CD4-positive, alpha-beta T cell (primary cell): ENCODE measurements around the gene GPR137B. TPM values are rescaled to one million over a fixed set of nuclear protein-coding genes. Genes with fewer than 3 reads are reported as not detected.
A peak's percentile ranks its signal among the peaks of the same experiment; 100 is the strongest.

Source experiments
- ATAC-seq: fragments of 200-7000 bp; cut with Tn5 transposase; one replicate; pipeline ENCODE4 v1.10.0; 2022; ENCODE audit warnings: mild to moderate bottlenecking; ENCODE audit not compliant: poor library complexity
- CTCF ChIA-PET: fragments of 350-600 bp; sonication (Branson Sonifier 250); formaldehyde crosslinking; loops from one replicate; lab custom pipeline; 2021; ENCODE audit warnings: antibody characterized with exemption, inconsistent platforms; lab: Charles Lee
- POLR2A ChIA-PET: fragments of 350-600 bp; sonication (Branson Sonifier 250); formaldehyde crosslinking; loops from one replicate; lab custom pipeline; 2021; ENCODE audit warnings: antibody characterized with exemption, inconsistent platforms; lab: Charles Lee
- DNase-seq, 14 experiments: peaks; one replicate each; pipeline ENCODE4 v3.0.0-alpha.2; 2013 to 2020; ENCODE audit warnings: mixed read lengths in 2 of 14
- H3K27ac ChIP-seq, 2 donors: one replicate each; pipeline versions ENCODE4 v1.5.1 to v1.7.0; 2013; ENCODE audit warnings: low read length in 2 of 2, low read depth in 1 of 2, mild to moderate bottlenecking in 1 of 2
- H3K27me3 ChIP-seq, 2 experiments: 1 replicate in 1 of 2; 2 replicates in 1 of 2; pipeline versions ENCODE4 v1.6.1 to v1.7.0; 2013; ENCODE audit warnings: low read length in 2 of 2, control low read depth in 1 of 2, mild to moderate bottlenecking in 1 of 2, moderate library complexity in 1 of 2; ENCODE audit not compliant: insufficient read depth in 2 of 2, control insufficient read depth in 1 of 2
- H3K36me3 ChIP-seq: one replicate; pipeline ENCODE4 v1.6.1; 2013; ENCODE audit warnings: low read length, control low read depth; ENCODE audit not compliant: insufficient read depth
- H3K4me1 ChIP-seq: one replicate; pipeline ENCODE4 v1.6.1; 2013; ENCODE audit warnings: low read length, control low read depth; ENCODE audit not compliant: insufficient read depth
- H3K4me3 ChIP-seq: one replicate; pipeline ENCODE4 v1.5.1; 2013; ENCODE audit warnings: mild to moderate bottlenecking, low read length, moderate library complexity
- H3K9me3 ChIP-seq, 2 experiments: 1 replicate in 1 of 2; 2 replicates in 1 of 2; pipeline versions ENCODE4 v1.6.1 to v1.7.0; 2013; ENCODE audit warnings: low read length in 2 of 2, mild to moderate bottlenecking in 2 of 2, control low read depth in 1 of 2, moderate library complexity in 1 of 2; ENCODE audit not compliant: control insufficient read depth in 1 of 2, insufficient read depth in 1 of 2
- H3K27ac Mint-ChIP-seq: one replicate; pipeline ENCODE4 v1.8.0; 2020; ENCODE audit warnings: mixed read lengths
- H3K27me3 Mint-ChIP-seq: one replicate; pipeline ENCODE4 v1.8.0; 2021; ENCODE audit warnings: mixed read lengths
- H3K36me3 Mint-ChIP-seq: one replicate; pipeline ENCODE4 v1.8.0; 2021; ENCODE audit warnings: low read depth, mixed read lengths
- H3K4me1 Mint-ChIP-seq: one replicate; pipeline ENCODE4 v1.8.0; 2021; ENCODE audit warnings: low read depth, mixed read lengths
- H3K4me3 Mint-ChIP-seq: one replicate; pipeline ENCODE4 v1.8.0; 2020; ENCODE audit warnings: mild to moderate bottlenecking, mixed read lengths
- H3K9me3 Mint-ChIP-seq: one replicate; pipeline ENCODE4 v1.8.0; 2020; ENCODE audit warnings: mixed read lengths
- CTCF ChIP-seq: fragments of 200-600 bp; IDR thresholded peaks from one replicate; pipeline ENCODE4 v1.8.0; 2022; ENCODE audit warnings: antibody characterized with exemption, mild to moderate bottlenecking
- intact Hi-C, 2 experiments: fragments of 100-400 bp; cut with DNase I in 1 of 2; cut with micrococcal nuclease in 1 of 2; formaldehyde crosslinking; loops; one replicate each; pipeline versions ENCODE4 v1.15.1 to v1.9.0; 2023 to 2025; cut with DNase I, micrococcal nuclease
- total RNA-seq, 174 experiments: library from RNA in 2 of 174; stranded (reverse) in 2 of 174; gene quantifications; one replicate each; pipeline ENCODE4 v1.2.3 and lab custom pipeline; 2021 to 2026

The GPR137B gene
- total RNA-seq, 2 experiments from 2014 or later = 6.3 to 7.4 TPM

- ChIA-PET POLR2A (no interaction called here), CTCF (no interaction called here)
- TF ChIP-seq CTCF = no peak
- Mint-ChIP-seq H3K36me3 (peaks cover 94% of the 10 kb centered on the region), H3K4me1 (no peaks in the 10 kb centered on the region), H3K27me3 (no peaks in the 10 kb centered on the region), H3K27ac (no peak overlapping the region), H3K4me3 (no peak overlapping the region), H3K9me3 (peaks cover 23% of the 10 kb centered on the region)
- no peak overlapping the region for H3K27ac ChIP-seq
- no peak for ATAC-seq
- intact Hi-C loops = no loop called here
- no peak for DNase-seq
- no peak overlapping the region for H3K4me3 ChIP-seq
- H3K27me3 ChIP-seq = no peaks in the 10 kb centered on the region
- peaks cover 17% of the 10 kb centered on the region for H3K36me3 ChIP-seq
- no peaks in the 10 kb centered on the region for H3K4me1 ChIP-seq
- peaks cover 5 to 30% of the 10 kb centered on the region in 2 experiments for H3K9me3 ChIP-seq
Measured at GRCh38 chr1:236204656-236205055, 62.3 kb downstream of the GPR137B start.

- Histone ChIP-seq H3K4me3 (no peak overlapping the region), H3K36me3 (peaks cover 17% of the 10 kb centered on the region), H3K9me3 (peaks cover 5 to 11% of the 10 kb centered on the region in 2 experiments), H3K27me3 (no peaks in the 10 kb centered on the region), H3K27ac (no peak overlapping the region), H3K4me1 (no peaks in the 10 kb centered on the region)
- Mint-ChIP-seq H3K4me1 (no peaks in the 10 kb centered on the region), H3K27me3 (no peaks in the 10 kb centered on the region), H3K27ac (no peak overlapping the region), H3K36me3 (peaks cover 94% of the 10 kb centered on the region), H3K4me3 (no peak overlapping the region), H3K9me3 (peaks cover 11% of the 10 kb centered on the region)
- ATAC-seq (no peak), DNase-seq (peak in 1 of 14 experiments; percentile 10)
- ChIA-PET POLR2A (no interaction called here), CTCF (no interaction called here)
- TF ChIP-seq CTCF = no peak
- intact Hi-C loops = no loop called here
Measured at GRCh38 chr1:236206548-236206947, 64.2 kb downstream of the GPR137B start.

GRCh38 chr1:236207121-236207520, 64.8 kb downstream of the GPR137B start:
- Histone ChIP-seq H3K27ac (no peak overlapping the region), H3K36me3 (peaks cover 12% of the 10 kb centered on the region), H3K4me3 (no peak overlapping the region), H3K9me3 (peaks cover 5% of the 10 kb centered on the region in 2 experiments), H3K4me1 (no peaks in the 10 kb centered on the region), H3K27me3 (no peaks in the 10 kb centered on the region)
- no peaks in the 10 kb centered on the region for H3K27me3 Mint-ChIP-seq
- DNase-seq (no peak), ATAC-seq (no peak)
- H3K4me1 Mint-ChIP-seq = no peaks in the 10 kb centered on the region
- peaks cover 11% of the 10 kb centered on the region for H3K9me3 Mint-ChIP-seq
- intact Hi-C loops = no loop called here
- H3K4me3 Mint-ChIP-seq = no peak overlapping the region
- CTCF ChIA-PET = no interaction called here
- POLR2A ChIA-PET = no interaction called here
- peaks cover 94% of the 10 kb centered on the region for H3K36me3 Mint-ChIP-seq
- no peak overlapping the region for H3K27ac Mint-ChIP-seq
- no peak for TF ChIP-seq CTCF
